ENCODE data around the gene USP44.

- TF ChIP-seq CTCF (IDR thresholded peaks at IDR 0.05) (no peak), EP300 (IDR thresholded peaks at IDR 0.05) (no peak)
Observed at GRCh38 chr12:95538656-95539055, 12.6 kb downstream of the USP44 start.
